HG03521 (cell line): ENCODE data around the gene TNNT2.

Experiments
- ATAC-seq: cut with Tn5 transposase; IDR thresholded peaks from one replicate; pipeline ENCODE4 v1.9.1; 2021; ENCODE audit warnings: mild to moderate bottlenecking, moderate library complexity; ENCODE audit not compliant: unreplicated experiment

Gene TNNT2

GRCh38 chr1:201358596-201358995, 18.9 kb downstream of the TNNT2 start:
- ATAC-seq: no peak

GRCh38 chr1:201357636-201358348, 19.7 kb downstream of the TNNT2 start:
- ATAC-seq: no peak

GRCh38 chr1:201357211-201357610, 20.3 kb downstream of the TNNT2 start:
- ATAC-seq: no peak

- no peak for ATAC-seq
Observed at GRCh38 chr1:201356701-201357100, 20.8 kb downstream of the TNNT2 start.

GRCh38 chr1:201356236-201356635, 21.2 kb downstream of the TNNT2 start:
- ATAC-seq: no peak

- no peak for ATAC-seq
Observed at GRCh38 chr1:201355471-201355870, 22.0 kb downstream of the TNNT2 start.

GRCh38 chr1:201354901-201355295, 22.6 kb downstream of the TNNT2 start:
- no peak for ATAC-seq

GRCh38 chr1:201354151-201354900, 23.2 kb downstream of the TNNT2 start:
- no peak for ATAC-seq

- ATAC-seq: no peak
Observed at GRCh38 chr1:201353186-201353940, 24.1 kb downstream of the TNNT2 start.

GRCh38 chr1:201351617-201352016, 25.9 kb downstream of the TNNT2 start:
- no peak for ATAC-seq

- no peak for ATAC-seq
Observed at GRCh38 chr1:201350884-201351283, 26.6 kb downstream of the TNNT2 start.

GRCh38 chr1:201350361-201350725, 27.1 kb downstream of the TNNT2 start:
- no peak for ATAC-seq

GRCh38 chr1:201349092-201349491, 28.4 kb downstream of the TNNT2 start:
- no peak for ATAC-seq

GRCh38 chr1:201348211-201348566, 29.3 kb downstream of the TNNT2 start:
- peak; percentile 43 for ATAC-seq

- no peak for ATAC-seq
Observed at GRCh38 chr1:201347498-201348210, 29.8 kb downstream of the TNNT2 start.

- no peak for ATAC-seq
Observed at GRCh38 chr1:201346987-201347386, 30.5 kb downstream of the TNNT2 start.

GRCh38 chr1:201346337-201346939, 31.0 kb downstream of the TNNT2 start:
- no peak for ATAC-seq

GRCh38 chr1:201345081-201345355, 32.5 kb downstream of the TNNT2 start:
- no peak for ATAC-seq

GRCh38 chr1:201344206-201345080, 33.0 kb downstream of the TNNT2 start:
- ATAC-seq: no peak

GRCh38 chr1:201341377-201341776, 36.1 kb downstream of the TNNT2 start:
- ATAC-seq: no peak
